Effector CD8-positive, alpha-beta T cell (primary cell): ENCODE data around the gene MRPL53.
"Not testable (repeated sequence)": the region's sequence is repeated elsewhere in the genome, so short reads cannot be mapped to it uniquely, and the experiment has no call there.

Experiments used
- DNase-seq: peaks from one replicate; lab custom pipeline; 2025; lab: John Stamatoyannopoulos, UW

Gene MRPL53

GRCh38 chr2:74454654-74455511 lies 17.6 kb downstream of the MRPL53 start, which contains the start of gene INO80B:
INO80B (plus strand) TSS chr2:74455087; CDS start chr2:74455117, 30 bp downstream.
- DNase-seq, result peak; percentile 94

GRCh38 chr2:74450570-74451190 lies 21.8 kb downstream of the MRPL53 start:
- no peak for DNase-seq

- no peak for DNase-seq
Observed at GRCh38 chr2:74448771-74449170, 23.7 kb downstream of the MRPL53 start.

- no peak for DNase-seq
Observed at GRCh38 chr2:74447230-74447999, 25.1 kb downstream of the MRPL53 start.

- no peak for DNase-seq
Observed at GRCh38 chr2:74444498-74445318, 27.8 kb downstream of the MRPL53 start.

- DNase-seq, result not testable (repeated sequence)
Observed at GRCh38 chr2:74442483-74443297, 29.8 kb downstream of the MRPL53 start.

- no peak for DNase-seq
Observed at GRCh38 chr2:74441690-74442482, 30.6 kb downstream of the MRPL53 start, which contains the start of gene RTKN. RTKN (minus strand) TSS chr2:74441937; CDS start chr2:74441816, 121 bp downstream.

- no peak for DNase-seq
Observed at GRCh38 chr2:74441170-74441689, 31.2 kb downstream of the MRPL53 start.

- peak; percentile 15 for DNase-seq
Observed at GRCh38 chr2:74440378-74441169, 31.9 kb downstream of the MRPL53 start.

GRCh38 chr2:74439803-74440377 lies 32.6 kb downstream of the MRPL53 start:
- DNase-seq, result no peak

- DNase-seq, result no peak
Observed at GRCh38 chr2:74439373-74439772, 33.1 kb downstream of the MRPL53 start.

GRCh38 chr2:74438248-74438647 lies 34.2 kb downstream of the MRPL53 start:
- DNase-seq, result no peak

- no peak for DNase-seq
Observed at GRCh38 chr2:74436848-74437695, 35.4 kb downstream of the MRPL53 start.

GRCh38 chr2:74436111-74436805 lies 36.2 kb downstream of the MRPL53 start:
- no peak for DNase-seq

- no peak for DNase-seq
Observed at GRCh38 chr2:74430502-74430901, 42.0 kb downstream of the MRPL53 start.
